Keratinocyte (primary cell): ENCODE measurements around the gene GRM7. TPM values are rescaled to one million over a fixed set of nuclear protein-coding genes. Genes with fewer than 3 reads are reported as not detected.

Experiments
- DNase-seq: peaks from one replicate; pipeline ENCODE4 v3.0.0-alpha.2; 2011; ENCODE audit warnings: low read depth, missing footprints, low spot score
- FAIRE-seq: peaks from 2 replicates; lab custom pipeline; 2011; peaks lifted over from hg19 to GRCh38; lab: Jason Lieb, UNC
- H2AFZ ChIP-seq: 2 replicates; pipeline ENCODE4 v1.6.0; 2012; ENCODE audit warnings: low read length, control low read depth, inconsistent platforms; ENCODE audit not compliant: control insufficient read depth
- H3K27ac ChIP-seq: 2 replicates; pipeline ENCODE4 v1.5.1; 2011; ENCODE audit warnings: low read length; ENCODE audit not compliant: control insufficient read depth, insufficient read depth
- H3K27me3 ChIP-seq: 3 replicates; pipeline ENCODE4 v1.6.0; 2011; ENCODE audit warnings: low read length; ENCODE audit not compliant: control insufficient read depth, insufficient read depth; ENCODE audit errors: extremely low read depth
- H3K36me3 ChIP-seq, 2 experiments: 2 replicates in 1 of 2; 3 replicates in 1 of 2; pipeline ENCODE4 v1.5.1; 2011; ENCODE audit warnings: low read length in 2 of 2, mild to moderate bottlenecking in 1 of 2; ENCODE audit not compliant: control insufficient read depth in 2 of 2, insufficient read depth in 2 of 2; ENCODE audit errors: extremely low read depth in 1 of 2
- H3K4me1 ChIP-seq: 3 replicates; pipeline ENCODE4 v1.5.1; 2011; ENCODE audit warnings: low read length; ENCODE audit not compliant: control insufficient read depth, insufficient read depth; ENCODE audit errors: extremely low read depth
- H3K4me2 ChIP-seq: 3 replicates; pipeline ENCODE4 v1.6.0; 2011; ENCODE audit warnings: low read depth, low read length; ENCODE audit not compliant: control insufficient read depth, insufficient read depth; ENCODE audit errors: extremely low read depth
- H3K4me3 ChIP-seq, 3 experiments: fragments of 200-600 bp in 1 of 3; sonication (generic) in 1 of 3; 2 replicates in 2 of 3; 3 replicates in 1 of 3; pipeline ENCODE4 v1.5.1; 2011 to 2016; ENCODE audit warnings: low read length in 3 of 3, mild to moderate bottlenecking in 3 of 3, control low read depth in 2 of 3, inconsistent platforms in 1 of 3, low read depth in 1 of 3, mixed read lengths in 1 of 3, mixed run types in 1 of 3, moderate library complexity in 1 of 3; ENCODE audit not compliant: control insufficient read depth in 2 of 3, insufficient read depth in 2 of 3; ENCODE audit errors: extremely low read depth in 1 of 3
- H3K79me2 ChIP-seq: 2 replicates; pipeline ENCODE4 v1.6.0; 2012; ENCODE audit warnings: low read length; ENCODE audit not compliant: control insufficient read depth, insufficient read depth
- H3K9ac ChIP-seq: 3 replicates; pipeline ENCODE4 v1.6.0; 2011; ENCODE audit warnings: low read length; ENCODE audit not compliant: control insufficient read depth, insufficient read depth; ENCODE audit errors: extremely low read depth
- H3K9me1 ChIP-seq: 3 replicates; pipeline ENCODE4 v1.6.0; 2011; ENCODE audit warnings: low read length; ENCODE audit not compliant: control insufficient read depth, insufficient read depth; ENCODE audit errors: extremely low read depth
- H3K9me3 ChIP-seq: 2 replicates; pipeline ENCODE4 v1.5.1; 2012; ENCODE audit warnings: low read depth, low read length; ENCODE audit not compliant: control insufficient read depth
- H4K20me1 ChIP-seq: 3 replicates; pipeline ENCODE4 v1.6.0; 2011; ENCODE audit warnings: low read length; ENCODE audit not compliant: control insufficient read depth, insufficient read depth; ENCODE audit errors: extremely low read depth
- EZH2 ChIP-seq: IDR thresholded peaks from one replicate; pipeline ENCODE4 v1.6.1; 2012; ENCODE audit warnings: inconsistent platforms, mild to moderate bottlenecking, low read length, moderate library complexity
- dilution Hi-C: fragments of 300-500 bp; cut with MboI; formaldehyde crosslinking; loops from one replicate; pipeline ENCODE4 v1.7.0; 2020; ENCODE audit warnings: low sequenced_read_pairs; ENCODE audit not compliant: extremely low pct_ligation_motif_present
- polyA plus RNA-seq, 5 experiments: library from polyadenylated mRNA; depleted of rRNA in 3 of 5; stranded (reverse) in 3 of 5; stranded (forward) in 1 of 5; unstranded in 1 of 5; fragments of >200 nt; gene quantifications; 1 replicate in 1 of 5; 2 replicates in 3 of 5; 3 replicates in 1 of 5; pipeline versions ENCODE4 v1.2.1 to v1.2.3, GENCODE V29; 2011 to 2012; ENCODE audit warnings: missing spikeins in 2 of 5, low read depth in 1 of 5, low replicate concordance in 1 of 5
- TF ChIP-seq, protein P1 (sequence below), 3 experiments: IDR thresholded peaks in 1 of 3; conservative IDR thresholded peaks in 1 of 3; optimal IDR thresholded peaks in 1 of 3; 2 replicates in 2 of 3; 3 replicates in 1 of 3; pipeline versions ENCODE3 to v1.5.1; 2011; ENCODE audit warnings: low read length in 3 of 3, mild to moderate bottlenecking in 3 of 3, moderate library complexity in 2 of 3, control low read depth in 1 of 3, inconsistent platforms in 1 of 3; ENCODE audit not compliant: insufficient read depth in 2 of 3; ENCODE audit errors: extremely low read depth in 1 of 3

The GRM7 gene
- polyA plus RNA-seq, 1 donor (not counting 4 experiments of a cell fraction or from before 2014, with no cell fraction given), result not detected

DNA sequence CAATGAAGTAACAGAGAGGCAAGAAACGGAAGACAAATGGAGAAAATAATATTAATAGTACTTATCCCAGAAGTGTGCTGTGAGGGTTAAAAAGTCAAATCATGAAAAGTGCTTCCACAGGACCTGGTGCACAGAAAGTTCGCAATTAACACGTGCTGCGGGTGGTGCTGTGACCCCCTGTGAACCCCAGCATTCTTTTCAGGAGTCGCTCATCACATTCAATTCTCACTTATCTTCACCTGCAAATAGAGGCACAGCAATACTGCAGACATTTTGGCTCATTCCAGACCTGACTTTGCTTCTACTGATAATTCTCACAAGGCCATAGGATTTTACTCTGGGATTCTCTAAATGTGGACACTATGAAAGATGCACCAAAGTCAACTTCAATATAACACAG, 584.4 kb downstream of the GRM7 start:
- H2AFZ ChIP-seq, result no peak overlapping the region
- H3K27me3 ChIP-seq, result no peaks in the 10 kb centered on the region
- H3K4me1 ChIP-seq, result no peaks in the 10 kb centered on the region
- no peak overlapping the region for H3K27ac ChIP-seq
- dilution Hi-C loops, result no loop called here
- DNase-seq (no peak), FAIRE-seq (no peak)
- H3K36me3 ChIP-seq, result no peaks in the 10 kb centered on the region
- H4K20me1 ChIP-seq, result no peaks in the 10 kb centered on the region
- H3K79me2 ChIP-seq, result no peaks in the 10 kb centered on the region
- H3K9me3 ChIP-seq, result no peaks in the 10 kb centered on the region
- no peak overlapping the region for H3K4me3 ChIP-seq
- H3K9me1 ChIP-seq, result no peaks in the 10 kb centered on the region
- TF ChIP-seq EZH2, result no peak
- TF ChIP-seq, protein P1, sequence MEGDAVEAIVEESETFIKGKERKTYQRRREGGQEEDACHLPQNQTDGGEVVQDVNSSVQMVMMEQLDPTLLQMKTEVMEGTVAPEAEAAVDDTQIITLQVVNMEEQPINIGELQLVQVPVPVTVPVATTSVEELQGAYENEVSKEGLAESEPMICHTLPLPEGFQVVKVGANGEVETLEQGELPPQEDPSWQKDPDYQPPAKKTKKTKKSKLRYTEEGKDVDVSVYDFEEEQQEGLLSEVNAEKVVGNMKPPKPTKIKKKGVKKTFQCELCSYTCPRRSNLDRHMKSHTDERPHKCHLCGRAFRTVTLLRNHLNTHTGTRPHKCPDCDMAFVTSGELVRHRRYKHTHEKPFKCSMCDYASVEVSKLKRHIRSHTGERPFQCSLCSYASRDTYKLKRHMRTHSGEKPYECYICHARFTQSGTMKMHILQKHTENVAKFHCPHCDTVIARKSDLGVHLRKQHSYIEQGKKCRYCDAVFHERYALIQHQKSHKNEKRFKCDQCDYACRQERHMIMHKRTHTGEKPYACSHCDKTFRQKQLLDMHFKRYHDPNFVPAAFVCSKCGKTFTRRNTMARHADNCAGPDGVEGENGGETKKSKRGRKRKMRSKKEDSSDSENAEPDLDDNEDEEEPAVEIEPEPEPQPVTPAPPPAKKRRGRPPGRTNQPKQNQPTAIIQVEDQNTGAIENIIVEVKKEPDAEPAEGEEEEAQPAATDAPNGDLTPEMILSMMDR (optimal IDR thresholded peaks at IDR 0.05 in 1 of 3, IDR thresholded peaks at IDR 0.05 in 1 of 3, conservative IDR thresholded peaks at IDR 0.05 in 1 of 3; ENCODE audit: extremely low read depth in 1 of 3, insufficient read depth in 2 of 3, low read length in 3 of 3), result no peak
- H3K9ac ChIP-seq, result no peak overlapping the region
- no peak overlapping the region for H3K4me2 ChIP-seq

GRCh38 chr3:7447197-7447769, 586.4 kb downstream of the GRM7 start:
- Histone ChIP-seq H3K9me3 (no peaks in the 10 kb centered on the region), H3K9ac (no peak overlapping the region), H3K79me2 (no peaks in the 10 kb centered on the region), H3K9me1 (no peaks in the 10 kb centered on the region), H3K27ac (no peak overlapping the region), H4K20me1 (no peaks in the 10 kb centered on the region), H3K4me3 (no peak overlapping the region), H3K36me3 (no peaks in the 10 kb centered on the region), H3K4me1 (no peaks in the 10 kb centered on the region), H3K27me3 (no peaks in the 10 kb centered on the region), H3K4me2 (no peak overlapping the region), H2AFZ (no peak overlapping the region)
- DNase-seq (no peak), FAIRE-seq (no peak)
- no peak for TF ChIP-seq EZH2
- TF ChIP-seq, protein P1 (optimal IDR thresholded peaks at IDR 0.05 in 1 of 3, IDR thresholded peaks at IDR 0.05 in 1 of 3, conservative IDR thresholded peaks at IDR 0.05 in 1 of 3; ENCODE audit: extremely low read depth in 1 of 3, insufficient read depth in 2 of 3, low read length in 3 of 3), result no peak
- dilution Hi-C loops, result no loop called here
